ENCODE results near the gene PTPN14. TPM values are rescaled to one million over a fixed set of nuclear protein-coding genes. Genes with fewer than 3 reads are reported as not detected.

Gene PTPN14
- total RNA-seq, 1 donor from 2014 or later, result 136 TPM

DNA sequence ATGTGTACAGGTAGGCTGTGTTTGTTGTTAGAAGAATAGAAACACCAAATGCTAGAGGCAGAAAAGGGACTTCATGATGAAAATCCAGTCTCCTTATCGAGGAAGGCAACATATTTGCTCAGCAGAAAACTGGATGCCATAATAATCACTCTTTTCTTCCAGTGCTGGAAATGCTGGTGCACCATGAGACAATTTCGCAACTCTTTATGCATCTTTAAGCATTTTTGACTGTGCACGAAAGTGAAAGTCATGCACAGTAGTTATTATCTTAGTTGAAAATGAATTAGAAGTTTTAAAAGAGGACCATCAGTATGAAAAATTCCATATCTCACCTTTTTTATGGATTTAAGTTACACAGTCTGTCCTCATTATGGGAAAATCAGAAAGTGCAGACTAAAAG is 241.4 kb downstream of the PTPN14 start:
- DNase-seq (ENCODE audit: low spot score), result no peak
- no peaks in the 10 kb centered on the region for H3K9me3 Mint-ChIP-seq (ENCODE audit: low read depth)
- TF ChIP-seq, protein P1, sequence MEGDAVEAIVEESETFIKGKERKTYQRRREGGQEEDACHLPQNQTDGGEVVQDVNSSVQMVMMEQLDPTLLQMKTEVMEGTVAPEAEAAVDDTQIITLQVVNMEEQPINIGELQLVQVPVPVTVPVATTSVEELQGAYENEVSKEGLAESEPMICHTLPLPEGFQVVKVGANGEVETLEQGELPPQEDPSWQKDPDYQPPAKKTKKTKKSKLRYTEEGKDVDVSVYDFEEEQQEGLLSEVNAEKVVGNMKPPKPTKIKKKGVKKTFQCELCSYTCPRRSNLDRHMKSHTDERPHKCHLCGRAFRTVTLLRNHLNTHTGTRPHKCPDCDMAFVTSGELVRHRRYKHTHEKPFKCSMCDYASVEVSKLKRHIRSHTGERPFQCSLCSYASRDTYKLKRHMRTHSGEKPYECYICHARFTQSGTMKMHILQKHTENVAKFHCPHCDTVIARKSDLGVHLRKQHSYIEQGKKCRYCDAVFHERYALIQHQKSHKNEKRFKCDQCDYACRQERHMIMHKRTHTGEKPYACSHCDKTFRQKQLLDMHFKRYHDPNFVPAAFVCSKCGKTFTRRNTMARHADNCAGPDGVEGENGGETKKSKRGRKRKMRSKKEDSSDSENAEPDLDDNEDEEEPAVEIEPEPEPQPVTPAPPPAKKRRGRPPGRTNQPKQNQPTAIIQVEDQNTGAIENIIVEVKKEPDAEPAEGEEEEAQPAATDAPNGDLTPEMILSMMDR (IDR thresholded peaks at IDR 0.05), result no peak
- H3K4me1 Mint-ChIP-seq (ENCODE audit: low read depth), result peaks cover 4% of the 10 kb centered on the region
- H3K4me3 Mint-ChIP-seq (ENCODE audit: unreplicated experiment), result no peak overlapping the region
- no peaks in the 10 kb centered on the region for H3K36me3 Mint-ChIP-seq (ENCODE audit: low read depth)
- no peak overlapping the region for H3K27ac Mint-ChIP-seq (ENCODE audit: unreplicated experiment)
- no peaks in the 10 kb centered on the region for H3K27me3 Mint-ChIP-seq (ENCODE audit: low read depth)

DNA sequence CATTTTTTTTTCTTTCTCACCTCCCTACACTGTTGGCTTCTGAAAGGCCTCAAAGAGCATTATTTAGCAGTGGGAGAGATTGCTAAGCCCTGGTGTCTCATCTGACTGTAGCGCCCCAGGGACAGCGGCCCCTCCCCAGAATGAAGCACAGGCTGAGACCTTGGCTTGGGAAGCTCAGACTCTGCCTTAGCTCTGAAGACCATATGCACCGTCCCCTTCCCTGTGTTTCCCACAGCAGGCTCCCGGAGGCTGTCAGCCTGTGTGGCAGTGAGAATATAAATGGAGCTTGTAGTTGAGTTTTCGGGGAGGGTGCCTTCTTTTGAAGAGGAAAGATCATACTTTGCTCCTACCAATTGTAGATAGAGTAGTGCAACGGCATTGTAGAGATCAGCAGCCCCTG is 245.1 kb downstream of the PTPN14 start:
- Mint-ChIP-seq H3K36me3 (ENCODE audit: low read depth) (no peaks in the 10 kb centered on the region), H3K27ac (ENCODE audit: unreplicated experiment) (no peak overlapping the region), H3K4me3 (ENCODE audit: unreplicated experiment) (no peak overlapping the region), H3K4me1 (ENCODE audit: low read depth) (peaks cover 30% of the 10 kb centered on the region), H3K9me3 (ENCODE audit: low read depth) (no peaks in the 10 kb centered on the region), H3K27me3 (ENCODE audit: low read depth) (no peaks in the 10 kb centered on the region)
- TF ChIP-seq, protein P1 (IDR thresholded peaks at IDR 0.05), result no peak
- DNase-seq (ENCODE audit: low spot score), result no peak

DNA sequence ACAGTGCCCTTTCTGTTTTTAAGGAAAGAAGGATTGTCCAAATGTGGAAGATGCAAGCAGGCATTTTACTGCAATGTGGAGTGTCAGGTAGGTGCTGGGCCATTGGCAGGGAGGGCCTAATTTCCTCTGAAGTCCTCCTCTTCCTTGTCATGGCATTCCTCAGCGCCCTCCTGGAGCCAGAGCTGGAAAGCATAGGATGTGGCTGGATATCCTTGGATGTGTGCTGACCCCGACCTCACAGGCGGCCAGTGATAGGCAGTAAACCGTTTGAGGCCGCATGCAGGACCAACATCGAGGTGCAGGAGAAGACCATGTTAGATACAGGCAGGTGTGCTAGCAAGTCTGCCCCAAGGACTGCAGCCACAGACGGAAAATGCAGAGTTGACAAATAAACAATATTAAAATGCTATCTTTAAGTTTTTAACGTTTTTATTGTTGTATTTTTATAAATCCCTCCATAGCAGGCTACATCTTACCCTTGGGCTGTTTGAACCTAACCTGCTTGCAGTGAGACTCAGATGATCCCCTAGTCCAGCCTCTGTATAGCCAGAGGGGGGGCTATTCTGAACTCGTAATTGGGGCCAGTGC is 246.1 kb downstream of the PTPN14 start:
- Mint-ChIP-seq H3K36me3 (ENCODE audit: low read depth) (no peaks in the 10 kb centered on the region), H3K27me3 (ENCODE audit: low read depth) (no peaks in the 10 kb centered on the region), H3K9me3 (ENCODE audit: low read depth) (peaks cover 3% of the 10 kb centered on the region), H3K4me1 (ENCODE audit: low read depth) (peaks cover 40% of the 10 kb centered on the region), H3K4me3 (ENCODE audit: unreplicated experiment) (no peak overlapping the region), H3K27ac (ENCODE audit: unreplicated experiment) (no peak overlapping the region)
- TF ChIP-seq, protein P1 (IDR thresholded peaks at IDR 0.05), result no peak
- DNase-seq (ENCODE audit: low spot score), result no peak

DNA sequence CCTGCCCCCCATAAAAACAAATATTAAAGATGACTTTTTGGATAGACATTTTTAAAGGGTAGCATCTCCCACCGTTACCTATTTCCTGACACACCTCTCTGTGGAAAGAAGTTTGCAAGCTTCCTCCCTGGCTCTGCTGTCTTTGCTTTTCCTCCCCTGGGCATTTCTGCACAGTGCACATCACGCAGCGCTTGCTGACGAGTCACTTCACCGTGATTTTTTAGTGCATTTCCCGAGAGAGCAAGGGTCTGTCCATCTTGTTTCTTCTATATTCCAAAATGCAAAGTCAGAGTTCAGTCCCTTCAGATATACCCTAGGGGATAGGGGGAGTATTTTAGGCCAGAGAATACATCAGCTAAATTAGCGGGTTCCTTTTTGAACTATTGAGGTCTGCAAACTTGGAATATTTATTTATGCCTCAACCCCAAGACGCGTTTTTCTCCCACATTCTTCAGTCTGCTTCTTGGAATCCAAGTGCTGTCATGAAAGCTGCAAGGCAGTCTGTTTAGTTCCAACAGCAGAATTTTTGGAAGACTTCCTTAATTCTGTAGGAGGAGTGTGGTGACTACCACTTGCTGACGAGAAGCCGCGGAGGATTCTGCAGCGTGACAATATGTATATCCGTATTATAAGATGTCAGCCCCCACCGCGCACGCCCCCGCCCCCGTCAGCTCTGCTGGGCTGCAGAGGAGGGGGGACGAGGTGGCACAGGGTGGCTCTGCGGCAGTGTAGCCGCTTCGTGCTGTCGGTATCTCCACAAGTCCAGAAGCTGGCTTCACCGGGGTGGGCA is 248.1 kb downstream of the PTPN14 start:
- Mint-ChIP-seq H3K4me1 (ENCODE audit: low read depth) (peaks cover 46% of the 10 kb centered on the region), H3K36me3 (ENCODE audit: low read depth) (no peaks in the 10 kb centered on the region), H3K4me3 (ENCODE audit: unreplicated experiment) (peak overlapping the region; percentile 38), H3K27me3 (ENCODE audit: low read depth) (no peaks in the 10 kb centered on the region), H3K27ac (ENCODE audit: unreplicated experiment) (peak overlapping the region; percentile 46), H3K9me3 (ENCODE audit: low read depth) (peaks cover 4% of the 10 kb centered on the region)
- TF ChIP-seq, protein P1 (IDR thresholded peaks at IDR 0.05), result no peak
- DNase-seq (ENCODE audit: low spot score), result no peak

DNA sequence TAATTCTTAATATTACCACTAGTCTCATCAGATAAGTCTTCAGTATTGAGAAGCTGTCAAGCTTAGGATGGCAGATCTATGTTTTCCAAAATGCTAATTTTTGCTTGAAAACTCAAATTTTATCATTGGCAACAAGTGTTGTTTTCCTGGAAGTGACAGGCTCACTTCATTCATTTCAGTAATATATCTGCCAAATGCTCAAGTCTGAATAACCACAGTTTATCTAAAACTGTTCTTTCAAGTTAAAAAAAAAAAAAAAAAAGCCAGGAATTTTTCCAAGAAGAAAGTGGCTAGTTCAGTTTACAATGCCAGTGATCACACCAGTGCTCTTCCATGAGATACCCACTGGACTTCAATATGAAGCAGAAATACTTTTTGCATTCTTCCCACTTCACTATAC is 249.9 kb downstream of the PTPN14 start:
- Mint-ChIP-seq H3K36me3 (ENCODE audit: low read depth) (no peaks in the 10 kb centered on the region), H3K27ac (ENCODE audit: unreplicated experiment) (no peak overlapping the region), H3K4me3 (ENCODE audit: unreplicated experiment) (no peak overlapping the region), H3K27me3 (ENCODE audit: low read depth) (no peaks in the 10 kb centered on the region), H3K4me1 (ENCODE audit: low read depth) (peaks cover 64% of the 10 kb centered on the region), H3K9me3 (ENCODE audit: low read depth) (peaks cover 4% of the 10 kb centered on the region)
- DNase-seq (ENCODE audit: low spot score), result no peak
- TF ChIP-seq, protein P1 (IDR thresholded peaks at IDR 0.05), result no peak
